ENCODE data around the gene ADRA1B. TPM values are rescaled to one million over a fixed set of nuclear protein-coding genes. Genes with fewer than 3 reads are reported as not detected.

Gene ADRA1B
- 0.32 TPM for total RNA-seq

DNA sequence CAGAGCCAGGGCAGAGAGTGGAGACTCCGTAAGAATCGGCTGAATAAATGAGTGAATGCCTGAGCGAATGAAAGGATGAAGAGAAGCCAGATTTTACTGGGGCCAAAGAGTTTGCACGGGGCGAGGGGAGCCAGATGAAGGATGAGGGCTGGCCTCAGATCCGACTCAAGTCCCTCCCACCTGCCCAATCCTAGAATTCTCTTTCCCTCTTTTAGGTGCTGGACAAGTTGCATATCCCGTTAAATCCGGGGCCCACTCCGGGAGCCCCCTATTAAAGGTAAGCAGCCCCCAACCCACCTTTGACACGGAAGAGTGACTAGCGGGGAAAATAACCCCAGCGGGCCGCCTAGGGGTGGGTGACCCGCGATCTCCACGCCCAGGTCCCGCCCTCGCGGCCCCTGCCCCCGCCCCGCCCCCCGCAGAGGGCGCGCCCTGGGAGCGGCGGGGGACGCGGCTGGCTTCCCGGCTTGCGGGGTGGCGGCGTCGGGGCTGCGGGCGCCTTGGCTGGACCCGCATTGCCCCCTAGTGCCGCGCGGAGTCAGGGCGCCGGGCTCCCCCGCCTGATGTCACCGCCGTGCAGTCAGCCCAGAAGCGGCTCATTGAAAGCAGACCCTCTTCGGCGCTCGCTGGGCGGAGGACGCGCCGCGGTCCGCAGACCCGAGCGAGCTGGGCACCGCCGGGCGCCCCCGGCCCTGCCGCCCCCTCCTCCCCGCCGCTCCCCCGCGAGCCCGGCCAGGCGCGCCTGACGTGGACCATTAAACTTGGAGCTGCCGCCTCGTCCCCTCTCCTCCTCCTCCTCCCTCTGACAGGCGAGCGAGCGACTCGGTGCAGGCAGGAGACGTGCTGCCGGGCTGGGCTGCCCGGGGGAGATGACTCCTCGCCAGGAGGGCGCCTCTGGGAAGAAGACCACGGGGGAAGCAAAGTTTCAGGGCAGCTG is at the start of gene ADRA1B:
Gene ADRA1B, plus strand, starts transcription at position 579 of the 937 bp plus-strand sequence. CDS start 424 bp downstream, outside the sequence.
- DNase-seq (ENCODE audit: low spot score) = peak; percentile 43

- no peak for DNase-seq (ENCODE audit: low spot score)
Measured at GRCh38 chr5:159873680-159874079, 42.6 kb upstream of the ADRA1B start.

- DNase-seq (ENCODE audit: low spot score) = no peak
Measured at GRCh38 chr5:159874263-159874662, 42.0 kb upstream of the ADRA1B start.

GRCh38 chr5:159877016-159877415 is 39.3 kb upstream of the ADRA1B start:
- no peak for DNase-seq (ENCODE audit: low spot score)

DNA sequence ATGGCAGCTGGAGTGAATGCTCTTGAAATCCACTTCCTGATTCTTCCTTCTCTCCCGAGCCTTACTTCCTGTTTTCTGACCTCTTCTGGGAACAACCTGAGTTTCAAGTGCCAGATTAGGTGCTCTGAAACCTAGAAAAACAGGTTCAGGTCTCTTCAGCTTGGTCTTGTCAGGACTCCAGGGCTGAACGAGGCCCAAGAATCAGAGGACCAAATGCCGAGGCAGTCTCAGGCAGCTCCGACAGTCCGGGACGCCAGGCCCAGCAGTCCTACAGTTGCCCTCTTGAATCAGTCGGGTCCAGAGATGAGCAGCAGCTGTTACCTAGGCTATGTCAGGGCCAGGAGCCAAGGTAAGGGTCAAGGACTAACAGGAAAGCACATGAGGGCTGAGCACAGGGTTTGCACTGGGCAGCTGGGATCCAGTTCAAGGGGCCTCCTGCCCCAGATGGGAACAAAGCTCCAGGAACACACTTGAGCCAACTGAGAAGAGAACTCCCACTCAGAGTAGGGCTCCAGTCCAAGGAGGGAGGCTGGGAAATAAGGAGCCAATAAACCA is 38.3 kb upstream of the ADRA1B start:
- DNase-seq (ENCODE audit: low spot score) = peak; percentile 18

DNA sequence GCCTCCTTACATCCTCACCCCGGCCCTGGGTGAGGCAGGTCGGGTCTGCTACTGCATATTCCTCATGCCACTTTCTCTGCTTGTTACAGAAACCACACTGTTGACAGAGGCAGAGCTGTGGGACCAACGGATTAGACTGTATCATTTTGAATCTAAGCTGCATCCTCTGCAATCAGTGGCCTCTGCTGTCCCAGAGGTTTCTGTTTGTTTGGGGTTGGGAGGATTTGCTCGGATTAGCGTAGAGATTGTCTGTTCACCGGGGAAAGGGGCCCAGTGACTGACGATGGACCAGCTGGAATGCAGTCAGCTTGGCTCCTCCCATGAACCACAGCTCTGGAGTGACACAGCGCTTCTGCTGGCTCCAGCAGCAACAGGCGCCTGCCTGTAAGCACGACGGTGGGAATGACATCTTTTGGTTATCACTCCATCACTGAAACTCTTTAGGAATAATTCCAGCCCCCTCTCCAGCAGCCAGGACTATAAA is 37.3 kb upstream of the ADRA1B start:
- peak; percentile 45 for DNase-seq (ENCODE audit: low spot score)

GRCh38 chr5:159880676-159881075 is 35.6 kb upstream of the ADRA1B start:
- no peak for DNase-seq (ENCODE audit: low spot score)

DNA sequence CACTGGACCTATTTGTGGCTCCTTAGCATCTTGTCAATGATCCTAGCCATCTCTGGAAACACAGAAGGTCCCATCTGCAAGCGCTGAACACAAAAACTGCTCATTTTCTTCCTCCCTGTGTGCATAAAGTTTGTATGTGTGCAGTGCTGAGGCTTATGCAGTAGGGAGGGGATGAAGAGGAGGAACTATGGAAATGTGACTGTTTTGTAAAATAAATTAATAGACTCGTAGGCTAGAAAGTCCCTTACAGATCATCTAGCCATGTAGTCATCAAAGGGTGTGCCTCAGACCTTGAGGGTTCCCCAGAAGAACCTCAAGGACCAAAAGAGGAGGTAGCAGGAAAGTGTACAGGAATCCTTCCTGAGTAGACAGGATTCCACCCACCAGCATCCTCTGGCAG is 34.3 kb upstream of the ADRA1B start:
- DNase-seq (ENCODE audit: low spot score) = no peak

DNA sequence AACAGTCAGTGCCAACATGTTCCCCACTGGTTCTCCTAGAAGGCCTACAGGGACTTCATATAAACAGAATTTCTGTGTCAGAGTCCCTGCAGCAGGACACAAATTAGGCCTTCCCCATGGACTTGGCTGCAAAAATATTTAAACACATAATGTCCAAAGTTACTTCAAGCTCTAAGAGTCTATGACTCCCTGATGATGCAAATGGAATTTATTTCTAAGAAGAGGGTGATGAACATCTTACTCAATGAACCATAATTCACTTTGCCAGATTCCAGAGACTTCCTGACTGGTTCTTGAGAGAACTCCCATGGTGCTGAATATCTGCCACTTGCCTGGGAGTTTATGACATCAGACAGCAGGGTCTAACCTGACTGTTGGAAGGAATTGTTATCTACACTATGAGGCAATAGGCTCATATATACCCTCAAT is 32.7 kb upstream of the ADRA1B start:
- no peak for DNase-seq (ENCODE audit: low spot score)

DNA sequence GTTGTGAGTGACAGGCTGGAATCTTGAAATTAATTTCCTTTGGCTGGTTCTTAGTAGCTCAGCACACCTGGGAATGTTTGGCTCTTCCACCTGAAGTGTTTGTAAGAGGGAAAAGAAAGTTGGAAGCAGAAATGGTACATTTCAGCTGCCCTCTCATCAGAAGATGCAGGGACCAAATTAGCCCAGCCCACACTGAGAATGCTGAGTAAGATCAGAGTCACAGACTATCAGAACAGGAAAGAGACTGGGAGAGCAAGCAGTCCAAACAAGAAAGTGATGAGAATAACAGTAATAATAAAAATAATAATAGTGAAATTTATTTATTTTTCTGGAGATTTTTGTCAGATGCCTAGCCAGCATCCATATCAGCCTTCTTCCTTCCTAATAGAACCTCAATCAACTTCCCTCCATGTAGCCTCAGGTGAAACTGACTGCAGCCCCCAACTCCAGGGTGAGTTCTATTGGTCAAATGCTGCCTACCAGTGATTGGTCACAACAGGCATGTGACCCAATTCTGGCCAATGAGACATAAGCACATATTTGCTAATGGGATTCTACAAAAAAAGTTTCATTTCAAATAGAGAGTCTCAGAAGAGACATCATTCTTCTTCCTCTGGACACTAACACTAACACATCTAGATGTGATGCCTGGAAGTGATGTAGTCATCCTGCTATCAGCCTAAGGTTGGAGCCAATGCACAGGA is 31.2 kb upstream of the ADRA1B start:
- DNase-seq (ENCODE audit: low spot score) = no peak

DNA sequence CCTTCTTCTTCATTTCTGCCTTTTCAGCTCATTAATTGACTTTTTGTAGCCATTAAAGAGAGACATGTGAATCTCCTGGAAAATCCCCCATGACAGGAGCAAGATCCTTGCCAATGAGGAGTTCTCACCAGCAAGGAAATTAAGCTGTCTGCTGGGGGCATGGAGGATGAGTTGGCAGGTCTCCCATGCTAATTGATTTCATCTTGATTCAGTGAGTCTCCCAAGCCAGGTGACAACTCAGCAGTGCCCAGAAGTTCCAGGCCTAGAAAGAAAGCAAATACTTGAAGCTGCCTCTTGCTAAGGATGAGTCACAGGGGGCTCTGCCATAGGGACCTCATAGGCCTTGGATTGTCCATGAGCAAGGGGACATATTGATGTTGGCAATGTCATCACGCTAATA is 30.0 kb upstream of the ADRA1B start:
- no peak for DNase-seq (ENCODE audit: low spot score)

GRCh38 chr5:159887050-159887449 is 29.2 kb upstream of the ADRA1B start:
- DNase-seq (ENCODE audit: low spot score) = no peak

DNA sequence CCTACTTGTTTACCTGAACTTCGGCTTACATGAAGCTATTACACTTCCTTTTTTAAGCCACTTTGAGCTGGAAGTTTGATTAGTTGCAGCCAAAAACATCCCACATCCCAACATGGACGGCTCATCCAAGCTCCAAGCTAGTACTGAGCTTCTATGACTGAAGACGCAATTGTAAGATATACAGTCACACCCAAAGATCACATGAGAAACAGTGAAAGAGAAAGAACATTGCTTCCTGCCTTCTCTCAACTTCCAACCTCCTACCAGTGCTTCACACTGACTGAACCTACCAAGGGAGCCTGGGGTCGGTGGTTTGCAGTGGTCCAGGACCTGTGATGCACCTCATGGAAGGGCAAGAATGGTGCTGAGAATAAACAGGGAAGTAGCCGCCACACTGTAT is 27.4 kb upstream of the ADRA1B start:
- no peak for DNase-seq (ENCODE audit: low spot score)

DNA sequence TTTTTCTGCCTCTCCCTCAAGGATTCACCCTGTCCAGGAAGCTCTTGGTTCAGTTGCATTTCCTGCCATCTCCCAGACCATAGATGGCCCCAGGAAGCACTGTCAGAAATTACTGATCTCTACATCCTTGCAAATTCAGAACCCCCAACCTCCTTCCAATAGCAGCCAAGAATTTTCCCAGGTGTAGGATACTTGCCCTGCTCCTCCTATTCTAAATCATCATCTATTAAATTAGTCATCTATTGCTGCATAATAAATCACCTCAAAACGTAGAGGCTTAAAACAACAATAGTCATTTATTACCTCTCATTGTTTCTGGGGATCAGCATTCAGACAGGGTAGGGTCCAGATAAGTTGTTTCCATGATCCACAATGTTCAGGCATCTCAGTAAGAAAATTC is 26.1 kb upstream of the ADRA1B start:
- DNase-seq (ENCODE audit: low spot score) = no peak

DNA sequence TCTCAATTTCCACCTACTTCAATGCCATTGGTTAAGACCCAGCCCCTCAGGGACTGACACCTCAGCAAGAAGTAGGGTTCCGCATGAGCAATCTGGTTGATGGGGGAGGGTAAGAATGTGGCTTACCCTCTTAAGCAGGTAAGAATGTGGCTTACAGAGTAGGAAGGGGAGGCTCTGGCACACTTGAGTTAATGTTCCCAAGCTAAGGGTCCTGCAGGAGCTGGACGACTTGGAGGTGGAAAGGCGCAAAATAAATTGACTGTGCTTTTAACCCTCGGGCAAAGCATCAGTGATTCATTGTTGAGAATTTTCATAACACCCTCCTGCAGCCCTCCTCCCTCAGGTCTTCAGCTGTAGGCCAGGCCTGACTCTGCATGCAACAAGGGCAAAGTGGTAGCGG is 24.9 kb upstream of the ADRA1B start:
- no peak for DNase-seq (ENCODE audit: low spot score)

DNA sequence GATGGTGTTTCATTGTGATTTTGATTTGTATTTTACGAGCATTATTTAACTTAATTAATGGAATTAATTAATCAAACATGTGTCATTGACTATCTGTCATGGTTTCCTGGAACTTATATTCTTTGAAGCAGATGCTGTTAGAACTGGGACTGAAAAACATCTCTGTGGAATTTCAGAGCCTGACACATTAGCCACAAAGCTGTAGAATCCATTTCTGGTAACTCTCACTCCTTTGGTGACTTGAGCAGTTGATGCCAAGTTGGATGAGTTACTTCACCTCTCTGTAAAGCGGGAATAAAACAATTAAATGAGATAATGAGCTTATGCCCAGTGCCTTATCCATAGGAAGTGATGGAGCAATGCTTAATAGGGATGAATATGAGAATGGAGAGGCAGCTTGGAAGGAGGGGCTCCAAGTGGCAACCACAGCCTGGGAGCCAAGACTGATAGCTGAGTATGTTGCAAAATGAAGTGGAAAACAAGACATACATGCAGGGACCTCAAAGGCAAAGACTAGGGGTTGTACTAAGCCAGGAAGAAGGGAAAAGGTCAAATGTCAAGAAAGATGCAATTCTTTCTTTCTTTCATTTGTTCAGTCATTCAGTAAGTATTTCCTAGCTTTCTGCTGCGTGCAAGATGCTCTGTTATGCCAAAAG is 23.1 kb upstream of the ADRA1B start:
- no peak for DNase-seq (ENCODE audit: low spot score)

GRCh38 chr5:159894149-159894720 is 22.0 kb upstream of the ADRA1B start:
- DNase-seq (ENCODE audit: low spot score) = no peak

DNA sequence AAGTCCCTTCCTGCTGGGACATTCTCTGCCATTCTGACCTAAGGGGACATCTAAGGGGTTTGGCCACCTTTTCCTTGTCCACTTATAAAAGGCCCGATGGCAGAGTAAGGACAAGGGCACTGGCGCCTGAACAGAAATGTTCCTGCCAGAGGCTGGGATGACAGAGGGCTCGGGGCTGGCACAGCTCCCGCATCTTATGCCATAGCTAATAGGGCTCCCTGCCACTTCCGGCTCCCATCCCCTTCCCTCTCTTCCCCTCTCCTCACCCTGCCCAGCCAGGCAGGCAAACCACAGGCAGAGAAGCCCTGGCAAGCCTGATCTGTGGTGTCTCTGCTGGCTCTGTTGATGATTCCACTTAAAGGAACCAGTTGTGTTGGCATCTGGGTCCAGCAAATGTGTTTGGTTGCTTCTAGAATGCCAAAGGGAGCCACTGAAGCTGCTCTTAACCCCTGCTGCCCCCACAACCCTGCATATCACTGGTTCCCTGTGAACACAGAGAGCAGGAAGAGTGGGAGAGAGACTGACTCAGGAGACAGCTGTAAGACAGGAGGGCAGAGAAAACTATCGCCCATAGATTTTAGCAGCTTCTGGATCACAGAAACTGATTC is 18.4 kb upstream of the ADRA1B start:
- no peak for DNase-seq (ENCODE audit: low spot score)

- no peak for DNase-seq (ENCODE audit: low spot score)
Measured at GRCh38 chr5:159899067-159900049, 16.9 kb upstream of the ADRA1B start.

DNA sequence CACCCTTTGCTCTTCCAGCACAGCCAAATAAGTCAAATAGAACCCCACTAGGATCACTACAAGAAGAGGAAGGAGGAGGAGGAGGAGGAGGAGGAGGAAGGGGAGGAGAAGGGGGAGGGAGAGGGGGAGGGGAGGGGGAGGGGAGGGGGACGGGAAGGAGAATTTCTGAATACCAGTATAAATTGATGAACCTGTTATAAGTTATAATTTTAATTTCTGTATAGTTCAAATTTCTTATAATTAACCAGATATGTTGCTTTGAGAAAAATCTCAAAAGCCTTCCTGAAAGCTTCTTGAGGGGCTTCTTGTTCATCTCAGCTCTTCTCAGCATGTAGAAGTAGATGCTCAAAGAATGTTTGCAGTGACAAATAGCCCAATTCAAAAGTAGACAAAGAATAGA is 15.0 kb upstream of the ADRA1B start:
- no peak for DNase-seq (ENCODE audit: low spot score)

Data from mucosa of gallbladder (tissue), 1 donor.